K562 (cell line): ENCODE data around the gene RIMS3. TPM values are rescaled to one million over a fixed set of nuclear protein-coding genes. Genes with fewer than 3 reads are reported as not detected.

Source experiments
- ADNP ChIP-seq: fragments of 200-800 bp; sonication (Bioruptor generic); IDR thresholded peaks from 2 replicates; pipeline ENCODE4 v1.6.1; 2016; ENCODE audit warnings: missing genetic modification characterization, missing compliant biosample characterization
- ARID1B ChIP-seq: fragments of 450-650 bp; IDR thresholded peaks from 2 replicates; pipeline ENCODE4 v1.6.1; 2016; ENCODE audit warnings: antibody characterized with exemption, mild to moderate bottlenecking, inconsistent platforms
- BRD4 ChIP-seq: fragments of 200-600 bp; sonication (generic); IDR thresholded peaks from 2 replicates; pipeline ENCODE4 v1.6.1; 2017; ENCODE audit warnings: inconsistent platforms
- BRD9 ChIP-seq: fragments of 450-650 bp; IDR thresholded peaks from 2 replicates; pipeline ENCODE4 v1.6.1; 2018; ENCODE audit warnings: low read depth; ENCODE audit not compliant: partially characterized antibody
- C11orf30 ChIP-seq: fragments of 450-650 bp; IDR thresholded peaks from 2 replicates; pipeline ENCODE4 v1.6.1; 2016; ENCODE audit warnings: low read depth, mild to moderate bottlenecking
- ELF1 ChIP-seq: fragments of 200-800 bp; sonication (Bioruptor generic); IDR thresholded peaks from 2 replicates; pipeline ENCODE4 v1.6.1; 2016; ENCODE audit warnings: missing genetic modification characterization, missing compliant biosample characterization
- FOXA1 ChIP-seq: fragments of 450-650 bp; IDR thresholded peaks from 2 replicates; pipeline ENCODE4 v1.6.1; 2016; ENCODE audit warnings: mild to moderate bottlenecking, borderline replicate concordance
- ILK ChIP-seq: fragments of 450-650 bp; IDR thresholded peaks from 2 replicates; pipeline ENCODE4 v1.6.1; 2016; ENCODE audit warnings: missing genetic modification characterization, low read depth, mild to moderate bottlenecking, missing compliant biosample characterization, moderate library complexity, borderline replicate concordance
- KAT7 ChIP-seq: sonication (generic); formaldehyde crosslinking; IDR thresholded peaks from 2 replicates; pipeline ENCODE4 v1.8.0; 2022; ENCODE audit warnings: missing genetic modification reagents, mild to moderate bottlenecking, borderline replicate concordance
- KLF16 ChIP-seq: IDR thresholded peaks from 2 replicates; pipeline ENCODE4 v1.6.1; 2016; ENCODE audit warnings: antibody characterized with exemption
- LEF1 ChIP-seq: fragments of 450-650 bp; IDR thresholded peaks from 2 replicates; pipeline ENCODE4 v1.6.1; 2016; ENCODE audit warnings: mild to moderate bottlenecking
- MCM7 ChIP-seq, 2 experiments: fragments of 450-650 bp; IDR thresholded peaks; 2 replicates each; pipeline ENCODE4 v1.6.1; 2016 to 2018
- NR2C2 ChIP-seq, 2 experiments: fragments of 200-800 bp in 1 of 2; sonication (Bioruptor generic) in 1 of 2; sonication (generic) in 1 of 2; formaldehyde crosslinking in 1 of 2; IDR thresholded peaks; 2 replicates each; pipeline versions ENCODE4 v1.6.1 to v1.8.0; 2016 to 2022; ENCODE audit warnings: mild to moderate bottlenecking in 1 of 2, missing compliant biosample characterization in 1 of 2, missing genetic modification characterization in 1 of 2, missing genetic modification reagents in 1 of 2
- PATZ1 ChIP-seq: fragments of 250-450 bp; sonication (Bioruptor Pico); IDR thresholded peaks from 2 replicates; pipeline ENCODE4 v1.5.0; 2020; ENCODE audit warnings: mild to moderate bottlenecking, borderline replicate concordance
- SAFB2 ChIP-seq: fragments of 200-400 bp; formaldehyde crosslinking; IDR thresholded peaks from 2 replicates; pipeline ENCODE4 v1.6.1; 2018; ENCODE audit warnings: borderline replicate concordance, low read length, low read depth, moderate library complexity; ENCODE audit not compliant: severe bottlenecking
- SETDB1 ChIP-seq: IDR thresholded peaks from one replicate; pipeline ENCODE4 v1.6.1; 2012; ENCODE audit warnings: low read length, control low read depth, inconsistent platforms
- SLC30A9 ChIP-seq: fragments of 250-450 bp; sonication (Bioruptor Pico); IDR thresholded peaks from 2 replicates; pipeline ENCODE4 v1.8.0; 2022; ENCODE audit warnings: mild to moderate bottlenecking, moderate library complexity
- SMARCB1 ChIP-seq: IDR thresholded peaks from 2 replicates; pipeline ENCODE4 v1.6.1; 2011; ENCODE audit warnings: improper control_type of control experiment, low read depth; ENCODE audit not compliant: insufficient read length
- TAF15 ChIP-seq: fragments of 200-400 bp; formaldehyde crosslinking; IDR thresholded peaks from 2 replicates; pipeline ENCODE4 v1.6.1; 2017; ENCODE audit warnings: mild to moderate bottlenecking, low read depth, low read length, moderate library complexity
- TAF7 ChIP-seq: fragments of 450-650 bp; IDR thresholded peaks from 2 replicates; pipeline ENCODE4 v1.6.1; 2016; ENCODE audit warnings: missing genetic modification characterization, missing compliant biosample characterization
- ZNF175 ChIP-seq: fragments of 200-800 bp; sonication (Bioruptor generic); IDR thresholded peaks from 2 replicates; pipeline ENCODE4 v1.6.1; 2016; ENCODE audit warnings: low read depth, mild to moderate bottlenecking, missing genetic modification characterization, missing compliant biosample characterization
- ZNF274 ChIP-seq: IDR thresholded peaks from 2 replicates; pipeline ENCODE4 v1.6.1; 2011; ENCODE audit warnings: low read depth, mild to moderate bottlenecking, low read length, moderate library complexity, borderline replicate concordance
- ZNF436 ChIP-seq: fragments of 250-450, 450-650 bp; sonication (Bioruptor Pico); formaldehyde crosslinking; IDR thresholded peaks from 2 replicates; pipeline ENCODE4 v1.7.0; 2020; ENCODE audit warnings: mild to moderate bottlenecking
- ZNF561 ChIP-seq: fragments of 450-650 bp; formaldehyde crosslinking; conservative IDR thresholded peaks from 2 replicates; pipeline ENCODE4 v1.4.0; 2020; ENCODE audit warnings: mild to moderate bottlenecking, moderate library complexity
- ZZZ3 ChIP-seq: fragments of 450-650 bp; IDR thresholded peaks from 2 replicates; pipeline ENCODE4 v1.6.1; 2016; ENCODE audit warnings: antibody characterized with exemption, mild to moderate bottlenecking, moderate library complexity
- polyA plus RNA-seq, 8 experiments: library from polyadenylated mRNA; depleted of rRNA in 4 of 8; stranded (reverse) in 5 of 8; unstranded in 3 of 8; fragments of >200 nt; fragmentation: Nextera tagmentation in 2 of 8; fragmentation: Illumina TruSeq in 1 of 8; extraction: Ambion mirVana in 2 of 8; extraction: Trizol in 1 of 8; gene quantifications; 2 replicates each; pipeline versions ENCODE4 v1.2.1 to v1.2.3, GENCODE V29; 2011 to 2014; ENCODE audit warnings: inconsistent platforms in 1 of 8, missing spikeins in 1 of 8
- total RNA-seq, 7 experiments: library from RNA; depleted of rRNA in 6 of 7; stranded (reverse); fragments of >200 nt in 6 of 7; fragmentation: Illumina TruSeq in 2 of 7; extraction: Trizol in 2 of 7; gene quantifications; 2 replicates each; pipeline versions ENCODE4 v1.2.1 to v1.2.3, GENCODE V29; 2011 to 2021; ENCODE audit warnings: low replicate concordance in 1 of 7
- TF ChIP-seq, protein P1 (sequence below): fragments of 200-800 bp; sonication (Bioruptor generic); IDR thresholded peaks from 2 replicates; pipeline ENCODE4 v1.6.1; 2017; ENCODE audit warnings: missing genetic modification characterization, missing compliant biosample characterization
- TF ChIP-seq, protein P2 (sequence below): fragments of 250-450 bp; sonication (Bioruptor Pico); IDR thresholded peaks from 2 replicates; pipeline ENCODE4 v1.8.0; 2022; ENCODE audit warnings: moderate library complexity, mild to moderate bottlenecking, inconsistent platforms

The RIMS3 gene
- total and polyA plus RNA-seq, 9 of the 15 experiments (the other 6 are each of a cell fraction or from before 2014, with no cell fraction given): 0.06 to 1.2 (median 0.59) TPM

- TF ChIP-seq ZZZ3: no peak
- TF ChIP-seq ARID1B: no peak
- no peak for TF ChIP-seq TAF15
- TF ChIP-seq ZNF436 (CRISPR knock-in tag): no peak
- TF ChIP-seq BRD9: peak; percentile 82
- TF ChIP-seq, protein P1, sequence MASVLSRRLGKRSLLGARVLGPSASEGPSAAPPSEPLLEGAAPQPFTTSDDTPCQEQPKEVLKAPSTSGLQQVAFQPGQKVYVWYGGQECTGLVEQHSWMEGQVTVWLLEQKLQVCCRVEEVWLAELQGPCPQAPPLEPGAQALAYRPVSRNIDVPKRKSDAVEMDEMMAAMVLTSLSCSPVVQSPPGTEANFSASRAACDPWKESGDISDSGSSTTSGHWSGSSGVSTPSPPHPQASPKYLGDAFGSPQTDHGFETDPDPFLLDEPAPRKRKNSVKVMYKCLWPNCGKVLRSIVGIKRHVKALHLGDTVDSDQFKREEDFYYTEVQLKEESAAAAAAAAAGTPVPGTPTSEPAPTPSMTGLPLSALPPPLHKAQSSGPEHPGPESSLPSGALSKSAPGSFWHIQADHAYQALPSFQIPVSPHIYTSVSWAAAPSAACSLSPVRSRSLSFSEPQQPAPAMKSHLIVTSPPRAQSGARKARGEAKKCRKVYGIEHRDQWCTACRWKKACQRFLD (CRISPR knock-in tag): no peak
- no peak for TF ChIP-seq ADNP (tag)
- no peak for TF ChIP-seq SAFB2
- no peak for TF ChIP-seq NR2C2 (CRISPR knock-in tag; IDR thresholded peaks at IDR 0.05)
- TF ChIP-seq NR2C2 (tag; IDR thresholded peaks at IDR 0.05): peak; percentile 90
- TF ChIP-seq LEF1: peak; percentile 77; the same call in 1 of the 2 replicates
- no peak for TF ChIP-seq FOXA1
- no peak for TF ChIP-seq SLC30A9 (CRISPR knock-in tag)
- no peak for TF ChIP-seq MCM7 (IDR thresholded peaks at IDR 0.05)
- no peak for TF ChIP-seq ILK (tag)
- TF ChIP-seq TAF7 (tag): peak; percentile 68
- no peak for TF ChIP-seq ZNF175 (CRISPR knock-in tag)
- TF ChIP-seq SMARCB1: no peak
- TF ChIP-seq PATZ1 (CRISPR knock-in tag): no peak
- no peak for TF ChIP-seq KAT7 (CRISPR knock-in tag)
- no peak; the same call in 1 of the 2 replicates for TF ChIP-seq C11orf30
- TF ChIP-seq ZNF274: no peak
- TF ChIP-seq ELF1 (tag): peak; percentile 92
- no peak for TF ChIP-seq BRD4
- TF ChIP-seq, protein P2, sequence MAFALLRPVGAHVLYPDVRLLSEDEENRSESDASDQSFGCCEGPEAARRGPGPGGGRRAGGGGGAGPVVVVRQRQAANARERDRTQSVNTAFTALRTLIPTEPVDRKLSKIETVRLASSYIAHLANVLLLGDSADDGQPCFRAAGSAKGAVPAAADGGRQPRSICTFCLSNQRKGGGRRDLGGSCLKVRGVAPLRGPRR (CRISPR knock-in tag): no peak
- no peak for TF ChIP-seq ZNF561 (CRISPR knock-in tag)
- no peak for TF ChIP-seq SETDB1
- no peak for TF ChIP-seq KLF16
Measured at GRCh38 chr1:40709100-40709801, 43.8 kb upstream of the RIMS3 start (continued).
